Hematopoietic multipotent progenitor cell treated with erythropoietin and hydrocortisone succinate and interleukin-3 and kit ligand, for 6 days (in vitro differentiated cells): Measurements from ENCODE around the gene BLID.

Source experiments
- DNase-seq: peaks from one replicate; pipeline ENCODE4 v3.0.0-alpha.2; 2015

The BLID gene

GRCh38 chr11:122103726-122104125 lies 12.3 kb downstream of the BLID start:
- no peak for DNase-seq

DNA sequence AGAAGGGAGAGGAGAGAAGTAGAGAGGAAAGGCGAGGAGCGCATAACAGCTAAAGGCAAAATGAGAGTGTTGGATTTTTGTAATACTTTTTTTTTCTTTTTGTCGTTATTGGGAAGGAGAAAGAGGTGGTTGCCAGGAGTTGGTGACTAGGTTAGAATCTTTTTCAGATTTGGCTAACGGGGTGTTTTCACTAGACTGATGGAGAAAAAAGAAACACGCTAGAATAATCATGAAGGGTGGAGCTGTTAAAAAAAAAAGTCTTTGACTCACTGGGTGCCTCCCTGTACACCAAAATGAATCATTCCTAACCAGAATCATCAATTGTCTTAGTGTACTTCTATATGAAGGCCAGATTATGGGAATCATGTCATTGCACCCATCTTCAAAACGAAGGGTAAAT lies 12.7 kb downstream of the BLID start:
- DNase-seq: no peak

DNA sequence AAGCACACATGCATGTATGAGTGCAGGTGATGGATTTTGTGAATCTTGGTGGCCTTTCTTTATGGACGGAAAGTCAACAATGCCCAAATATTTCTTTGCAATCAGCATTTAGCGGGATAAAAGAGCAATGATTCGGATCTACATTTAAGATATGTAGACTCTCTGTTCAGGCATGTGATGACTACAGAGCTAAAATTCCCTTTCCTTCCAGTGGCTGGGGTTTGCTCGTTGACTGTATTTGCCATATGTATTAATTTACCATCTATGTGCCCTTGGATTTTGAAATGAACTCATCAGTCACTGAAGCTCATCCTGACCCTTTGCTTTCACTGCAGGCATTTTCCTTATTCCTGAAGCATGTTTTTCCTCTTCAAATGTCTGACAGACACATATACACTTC lies 13.6 kb downstream of the BLID start:
- no peak for DNase-seq

- DNase-seq: peak; percentile 6
These were observed 14.3 kb downstream of the BLID start for GRCh38 chr11:122101625-122102291.

DNA sequence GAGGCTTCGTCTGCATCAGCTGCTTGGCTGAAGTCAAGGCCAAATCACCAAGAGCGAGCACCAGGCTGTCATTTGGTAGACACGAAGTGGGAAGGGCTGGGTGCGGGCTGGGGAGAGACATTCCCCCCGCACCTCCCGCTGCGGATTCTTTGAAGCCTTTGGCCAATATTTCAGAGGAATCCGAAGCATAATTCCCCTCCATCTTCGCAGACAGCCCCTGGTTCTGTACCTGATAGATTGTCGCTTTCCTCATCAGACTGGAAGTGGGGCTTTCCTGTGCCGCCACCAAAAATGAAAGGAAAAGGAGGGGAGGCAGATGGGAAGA lies 15.3 kb downstream of the BLID start:
- DNase-seq: no peak

DNA sequence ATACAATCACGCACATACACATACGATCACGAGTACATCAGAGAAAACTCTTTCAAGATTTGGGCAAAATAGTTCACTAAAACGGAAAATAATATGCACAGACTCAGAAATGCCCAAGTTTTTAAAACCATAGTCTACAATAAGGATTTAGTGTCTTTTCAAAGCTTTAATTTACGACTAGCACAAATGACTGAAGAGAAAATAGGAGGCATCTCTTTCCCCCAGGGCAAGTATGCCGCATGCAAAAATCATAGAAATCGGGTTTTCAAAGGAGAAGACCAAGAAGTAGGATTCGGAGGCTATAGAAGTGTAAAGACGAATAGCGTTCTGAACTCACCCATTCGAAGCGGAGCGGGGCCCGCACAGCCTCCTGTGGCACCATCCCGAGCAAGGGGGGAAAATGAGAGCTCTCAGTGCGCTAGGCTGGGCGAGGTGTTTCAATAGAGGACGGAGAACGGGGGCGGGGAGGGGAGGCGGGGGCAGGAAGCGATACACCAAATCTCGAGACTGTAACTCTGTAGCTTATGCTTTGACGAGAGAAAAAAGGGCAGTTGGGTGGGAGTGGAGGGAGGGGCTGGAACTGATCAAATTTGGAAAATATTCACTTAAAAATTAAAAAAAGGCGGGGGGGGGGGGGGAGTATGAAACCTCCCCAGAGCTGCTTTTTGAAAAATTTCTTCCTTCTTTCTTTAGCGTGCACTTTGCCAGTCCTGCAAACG lies 15.8 kb downstream of the BLID start:
- DNase-seq: no peak

DNA sequence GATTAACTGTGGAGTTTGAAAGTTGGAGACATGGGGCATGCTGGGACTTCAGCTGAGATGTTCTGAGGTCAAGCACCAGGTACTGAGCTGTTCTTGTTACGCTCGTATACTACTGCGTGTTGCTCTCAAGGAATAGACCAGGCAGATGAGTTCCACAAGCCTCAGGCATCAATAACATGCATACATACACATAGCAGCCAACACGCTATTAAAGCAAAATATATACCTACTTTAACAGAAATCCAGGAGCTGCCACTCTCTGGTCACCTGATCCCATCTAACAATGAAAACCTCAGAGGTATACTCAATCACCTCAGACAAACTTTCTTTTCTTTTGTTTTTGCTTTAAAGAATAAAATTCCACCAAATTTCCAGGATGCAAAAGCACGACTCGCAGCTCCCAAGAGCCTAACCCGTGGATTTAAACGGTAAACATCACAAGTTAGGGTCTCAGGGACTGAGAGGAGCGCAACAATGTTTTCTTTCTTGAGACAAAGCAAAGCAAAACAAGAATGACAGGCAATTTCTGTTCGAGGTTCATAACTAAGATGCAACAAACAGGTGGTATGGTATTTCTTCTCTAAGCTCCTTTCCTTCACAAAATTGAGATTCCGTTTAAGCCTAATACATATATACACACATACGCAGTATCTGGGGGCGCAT lies 16.5 kb downstream of the BLID start:
- DNase-seq: no peak

- no peak for DNase-seq
These were observed 17.6 kb downstream of the BLID start for GRCh38 chr11:122098261-122098980.

GRCh38 chr11:122097419-122098001 lies 18.5 kb downstream of the BLID start:
- DNase-seq: no peak

DNA sequence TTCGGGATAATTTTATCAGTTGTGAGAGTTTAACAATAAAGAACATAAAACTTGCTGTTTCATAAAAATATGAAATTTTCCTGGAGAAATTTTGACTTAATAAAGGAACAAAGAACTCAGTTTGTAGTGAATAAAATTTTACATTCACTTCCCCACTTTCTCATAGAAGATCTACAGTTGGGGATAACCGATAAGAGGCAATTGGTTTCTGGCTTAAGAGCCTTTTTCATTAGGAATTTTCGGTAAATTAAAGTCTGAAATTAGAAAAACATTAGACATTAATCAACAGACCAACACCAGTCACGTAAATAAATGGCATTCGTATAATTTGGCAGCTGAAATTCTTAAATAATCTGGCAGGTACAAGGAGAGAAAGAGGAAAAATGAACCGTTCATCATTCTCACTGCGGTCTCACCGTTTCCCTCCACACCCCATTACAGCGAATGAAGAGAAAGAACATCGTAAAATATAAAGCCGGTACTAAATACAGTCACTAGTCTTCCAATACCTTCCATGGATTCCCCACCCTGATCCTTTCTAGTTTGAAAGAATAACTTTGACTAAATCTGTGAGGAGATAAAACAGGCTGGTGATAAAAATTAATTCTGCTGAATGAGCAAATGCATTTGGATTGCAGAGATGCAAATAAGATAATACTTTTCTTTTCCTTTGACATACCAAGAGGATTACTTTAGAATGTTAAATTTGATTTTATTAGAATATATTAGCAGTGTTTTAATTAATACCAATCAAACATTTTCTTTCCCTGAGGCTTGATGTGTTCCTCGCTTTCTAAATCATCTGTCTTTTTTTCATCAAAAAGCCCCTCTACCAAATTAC lies 19.5 kb downstream of the BLID start:
- no peak for DNase-seq

DNA sequence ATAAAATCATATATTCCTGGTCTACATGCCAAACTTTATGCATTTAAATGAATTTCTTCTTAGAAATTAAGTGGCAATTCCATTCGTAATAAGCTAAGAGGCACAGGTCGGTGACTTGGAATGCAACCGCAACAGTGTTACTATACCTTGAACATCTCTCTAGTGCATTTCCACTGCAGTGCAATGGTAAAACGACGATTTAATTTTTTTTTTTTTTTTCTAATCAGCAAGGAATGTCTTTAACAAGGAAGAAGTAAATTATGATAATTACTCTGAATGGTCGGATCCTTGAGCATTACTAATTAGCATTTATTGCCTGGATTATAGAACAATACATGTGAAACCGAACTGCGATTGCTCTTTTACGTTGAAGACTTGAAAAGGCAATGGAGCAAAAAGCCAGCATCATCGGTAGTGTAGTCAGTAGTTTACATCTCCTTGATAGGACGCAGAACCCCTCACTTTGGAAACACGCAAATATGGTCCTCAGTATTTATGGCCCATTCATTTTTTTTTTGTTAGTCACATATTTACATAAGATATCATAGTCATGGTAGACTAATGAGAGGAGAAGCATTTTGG lies 20.2 kb downstream of the BLID start:
- no peak for DNase-seq

DNA sequence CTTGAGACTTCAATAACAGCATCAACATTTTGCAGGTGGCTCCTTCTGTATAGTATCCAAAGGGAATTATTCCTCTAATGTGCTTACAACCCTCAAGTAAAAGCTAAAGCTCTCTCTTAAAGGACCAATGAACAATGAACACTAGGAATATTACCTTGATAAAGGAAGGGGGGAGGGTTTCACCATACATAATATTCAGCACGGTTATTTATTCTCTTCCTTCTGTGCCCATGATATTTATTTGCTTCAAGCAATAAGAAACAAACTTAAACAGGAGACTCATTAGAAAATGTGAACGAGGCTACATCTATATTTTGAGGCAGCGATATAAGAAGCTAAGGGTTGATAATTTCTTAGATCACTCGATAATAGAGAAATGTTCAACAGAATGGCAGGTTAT lies 21.2 kb downstream of the BLID start:
- DNase-seq: no peak

DNA sequence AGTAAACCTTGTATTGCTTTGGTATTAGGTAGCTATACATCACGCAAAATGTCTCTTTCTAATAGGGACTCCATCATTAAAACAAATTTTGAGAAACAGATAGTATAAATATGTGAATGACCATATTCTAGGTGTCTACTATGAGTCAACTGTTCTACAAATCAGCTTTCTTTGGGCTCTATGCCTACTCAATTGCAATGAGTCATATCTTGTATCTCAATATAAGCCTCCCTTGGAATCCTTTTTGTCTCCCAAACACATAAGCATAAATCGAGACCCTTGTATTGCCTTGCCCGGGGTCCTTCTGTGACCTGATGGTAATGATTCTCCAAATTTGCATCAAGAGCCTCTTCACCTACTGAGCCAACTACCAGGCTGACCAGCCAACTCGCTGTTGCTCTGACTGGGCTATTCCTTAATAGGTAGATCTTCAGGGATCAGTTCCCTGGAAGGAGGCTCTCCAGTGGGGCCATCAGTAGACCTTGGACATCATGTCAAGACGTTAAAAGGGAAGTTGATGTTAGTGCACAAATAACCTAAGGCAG lies 22.2 kb downstream of the BLID start:
- DNase-seq: no peak

DNA sequence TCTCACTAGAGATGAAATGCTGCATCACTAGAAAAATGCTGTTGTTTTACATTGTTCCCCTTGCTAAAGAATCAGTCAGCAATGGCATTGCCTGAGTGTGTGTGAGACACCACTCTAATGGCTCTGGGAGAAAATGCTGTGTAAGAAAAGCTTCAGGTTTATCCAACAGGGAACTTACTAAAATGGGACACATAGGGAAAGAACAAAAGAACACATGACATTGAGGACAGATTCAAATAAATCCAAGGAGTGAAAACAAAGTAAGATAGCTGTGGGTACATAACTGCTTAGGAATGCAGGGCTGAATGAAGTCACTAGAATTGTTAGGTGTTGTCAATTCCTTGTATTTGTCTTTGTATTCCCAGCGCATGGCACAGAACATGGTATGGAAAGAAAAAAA lies 24.2 kb downstream of the BLID start:
- DNase-seq: no peak

DNA sequence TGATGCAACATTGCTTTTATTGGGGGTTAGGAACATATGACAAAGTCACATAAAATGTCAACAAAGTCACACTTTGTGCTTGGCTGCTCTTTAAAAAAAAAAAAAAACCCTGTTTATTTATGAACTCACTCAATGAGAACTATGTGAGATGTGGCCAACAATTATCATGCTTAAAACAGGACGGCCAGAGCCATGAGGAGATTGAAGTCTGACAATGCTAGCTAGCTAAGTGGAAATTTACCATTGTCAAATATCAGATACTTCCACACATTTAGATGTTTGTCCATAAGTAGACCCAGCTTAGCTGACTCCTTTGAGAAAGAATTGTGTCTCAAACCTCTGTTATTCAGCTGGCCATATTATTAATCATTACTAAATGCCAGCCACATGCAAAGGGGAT lies 26.9 kb downstream of the BLID start:
- DNase-seq: no peak

DNA sequence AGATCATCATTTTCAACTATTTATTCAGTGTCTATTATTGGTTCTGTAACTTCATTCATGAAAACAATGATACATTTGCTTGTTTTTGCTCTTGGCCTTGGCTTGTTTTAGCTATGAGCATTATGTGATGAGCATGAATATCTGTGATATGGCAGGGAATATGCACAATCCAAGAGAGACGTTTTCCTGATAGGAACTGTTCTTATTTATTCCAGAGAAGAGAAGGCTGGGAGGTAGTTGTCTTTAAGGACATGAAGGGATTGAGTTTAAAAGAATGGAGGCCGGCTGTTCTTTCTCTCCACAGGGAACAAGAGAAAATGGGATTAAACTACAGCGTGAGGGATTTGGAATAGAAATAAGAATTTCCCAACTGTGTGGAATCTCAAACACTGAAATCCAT lies 30.3 kb downstream of the BLID start:
- no peak for DNase-seq

GRCh38 chr11:122085264-122085663 lies 30.8 kb downstream of the BLID start:
- DNase-seq: no peak

- no peak for DNase-seq
These were observed 33.8 kb downstream of the BLID start for GRCh38 chr11:122082205-122082604.

GRCh38 chr11:122081073-122081472 lies 34.9 kb downstream of the BLID start:
- no peak for DNase-seq

- DNase-seq: no peak
These were observed 38.6 kb downstream of the BLID start for GRCh38 chr11:122077459-122077858.

DNA sequence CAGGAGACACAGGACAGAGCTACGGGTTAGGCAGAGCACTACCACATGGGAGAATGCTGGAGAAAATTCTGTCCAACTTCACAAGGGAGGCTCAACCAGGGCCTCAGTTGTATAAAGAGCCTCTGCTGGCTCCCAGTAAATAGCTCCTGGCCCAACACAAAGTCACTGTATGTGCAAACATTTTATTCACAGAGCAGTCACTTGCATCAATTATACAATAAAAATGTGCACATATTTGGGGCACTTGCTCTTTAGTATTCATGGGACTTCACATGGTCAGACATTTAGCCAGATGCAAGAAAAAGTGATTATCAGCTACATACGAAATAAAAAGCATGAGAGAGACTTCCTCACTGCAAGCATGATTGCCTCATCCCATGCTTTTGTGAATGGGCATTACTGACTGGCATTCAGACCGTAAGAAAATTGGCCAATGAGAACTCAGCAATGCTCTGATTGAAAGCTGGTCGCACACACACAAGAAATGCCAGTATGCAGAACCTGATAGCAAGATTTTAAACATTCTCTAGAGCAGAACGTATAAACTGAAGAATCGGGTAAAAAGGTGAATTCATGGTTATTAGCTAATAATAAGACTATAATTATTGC lies 39.4 kb downstream of the BLID start:
- DNase-seq: no peak
